ENCODE measurements around the gene ZNF761.

GRCh38 chr19:53422551-53422950 lies 9.2 kb upstream of the ZNF761 start:
- TF ChIP-seq POLR2A (IDR thresholded peaks at IDR 0.05; ENCODE audit: low read depth) (no peak), CTCF (IDR thresholded peaks at IDR 0.05) (no peak), POLR2AphosphoS5 (IDR thresholded peaks at IDR 0.05) (no peak)

Measured in esophagus muscularis mucosa (tissue), 3 donors.